HG03066 (cell line): ENCODE results near the gene VPS16.
"Not testable (repeated sequence)": the region's sequence is repeated elsewhere in the genome, so short reads cannot be mapped to it uniquely, and the experiment has no call there.

Experiments used
- ATAC-seq: cut with Tn5 transposase; IDR thresholded peaks from one replicate; pipeline ENCODE4 v1.9.1; 2021; ENCODE audit warnings: low read depth; ENCODE audit not compliant: unreplicated experiment

VPS16 gene

GRCh38 chr20:2892376-2892775 lies 51.8 kb downstream of the VPS16 start:
- ATAC-seq = no peak

GRCh38 chr20:2894221-2894620 lies 53.7 kb downstream of the VPS16 start:
- ATAC-seq = no peak

- not testable (repeated sequence) for ATAC-seq
These were observed 54.6 kb downstream of the VPS16 start for GRCh38 chr20:2895154-2895553.

- ATAC-seq = no peak
These were observed 58.7 kb downstream of the VPS16 start for GRCh38 chr20:2899243-2899642.

- ATAC-seq = no peak
These were observed 60.5 kb downstream of the VPS16 start for GRCh38 chr20:2900845-2901592.

GRCh38 chr20:2902291-2902690 lies 61.7 kb downstream of the VPS16 start:
- ATAC-seq = no peak

GRCh38 chr20:2902818-2903217 lies 62.3 kb downstream of the VPS16 start:
- ATAC-seq = no peak

GRCh38 chr20:2903686-2904085 lies 63.1 kb downstream of the VPS16 start:
- no peak for ATAC-seq

GRCh38 chr20:2907519-2907918 lies 67.0 kb downstream of the VPS16 start:
- no peak for ATAC-seq

- ATAC-seq = no peak
These were observed 69.4 kb downstream of the VPS16 start for GRCh38 chr20:2909953-2910352.

GRCh38 chr20:2911200-2911599 lies 70.7 kb downstream of the VPS16 start:
- no peak for ATAC-seq

- ATAC-seq = no peak
These were observed 73.6 kb downstream of the VPS16 start for GRCh38 chr20:2914160-2914559.
